Measurements from ENCODE around the gene CEL. TPM values are rescaled to one million over a fixed set of nuclear protein-coding genes. Genes with fewer than 3 reads are reported as not detected.

The CEL gene
- total RNA-seq, 1 experiment from 2014 or later = 6.9 TPM

DNA sequence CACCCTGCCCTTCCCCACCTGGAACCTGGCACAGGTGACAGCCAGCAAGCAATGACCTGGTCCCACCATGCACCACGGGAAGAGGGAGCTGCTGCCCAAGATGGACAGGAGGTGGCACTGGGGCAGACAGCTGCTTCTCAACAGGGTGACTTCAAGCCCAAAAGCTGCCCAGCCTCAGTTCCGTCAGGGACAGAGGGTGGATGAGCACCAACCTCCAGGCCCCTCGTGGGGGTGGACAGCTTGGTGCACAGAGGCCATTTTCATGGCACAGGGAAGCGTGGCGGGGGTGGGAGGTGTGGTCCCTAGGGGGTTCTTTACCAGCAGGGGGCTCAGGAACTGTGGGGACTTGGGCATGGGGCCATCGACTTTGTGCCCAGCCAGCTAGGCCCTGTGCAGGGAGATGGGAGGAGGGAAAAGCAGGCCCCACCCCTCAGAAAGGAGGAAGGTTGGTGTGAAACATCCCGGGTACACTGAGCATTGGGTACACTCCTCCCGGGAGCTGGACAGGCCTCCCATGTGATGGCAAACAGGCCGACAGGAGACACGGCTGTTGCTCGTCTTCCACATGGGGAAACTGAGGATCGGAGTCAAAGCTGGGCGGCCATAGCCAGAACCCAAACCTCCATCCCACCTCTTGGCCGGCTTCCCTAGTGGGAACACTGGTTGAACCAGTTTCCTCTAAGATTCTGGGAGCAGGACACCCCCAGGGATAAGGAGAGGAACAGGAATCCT lies 1.9 kb downstream of the CEL start (continued):
- no peak for TF ChIP-seq POLR2A (IDR thresholded peaks at IDR 0.05; ENCODE audit: borderline replicate concordance, extremely low read depth, insufficient read depth, insufficient read length)
- TF ChIP-seq EZH2phosphoT487 (IDR thresholded peaks at IDR 0.05; ENCODE audit: borderline replicate concordance) = no peak
- no peak for TF ChIP-seq ELF1 (IDR thresholded peaks at IDR 0.05; ENCODE audit: borderline replicate concordance, low read depth)
- TF ChIP-seq SRF (IDR thresholded peaks at IDR 0.05; ENCODE audit: low read depth) = no peak
- TF ChIP-seq SP1 (IDR thresholded peaks at IDR 0.05; ENCODE audit: low read depth) = no peak
- TF ChIP-seq, protein P1, sequence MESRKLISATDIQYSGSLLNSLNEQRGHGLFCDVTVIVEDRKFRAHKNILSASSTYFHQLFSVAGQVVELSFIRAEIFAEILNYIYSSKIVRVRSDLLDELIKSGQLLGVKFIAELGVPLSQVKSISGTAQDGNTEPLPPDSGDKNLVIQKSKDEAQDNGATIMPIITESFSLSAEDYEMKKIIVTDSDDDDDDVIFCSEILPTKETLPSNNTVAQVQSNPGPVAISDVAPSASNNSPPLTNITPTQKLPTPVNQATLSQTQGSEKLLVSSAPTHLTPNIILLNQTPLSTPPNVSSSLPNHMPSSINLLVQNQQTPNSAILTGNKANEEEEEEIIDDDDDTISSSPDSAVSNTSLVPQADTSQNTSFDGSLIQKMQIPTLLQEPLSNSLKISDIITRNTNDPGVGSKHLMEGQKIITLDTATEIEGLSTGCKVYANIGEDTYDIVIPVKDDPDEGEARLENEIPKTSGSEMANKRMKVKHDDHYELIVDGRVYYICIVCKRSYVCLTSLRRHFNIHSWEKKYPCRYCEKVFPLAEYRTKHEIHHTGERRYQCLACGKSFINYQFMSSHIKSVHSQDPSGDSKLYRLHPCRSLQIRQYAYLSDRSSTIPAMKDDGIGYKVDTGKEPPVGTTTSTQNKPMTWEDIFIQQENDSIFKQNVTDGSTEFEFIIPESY (IDR thresholded peaks at IDR 0.05; ENCODE audit: extremely low read depth, insufficient replicate concordance, low read length) = no peak

DNA sequence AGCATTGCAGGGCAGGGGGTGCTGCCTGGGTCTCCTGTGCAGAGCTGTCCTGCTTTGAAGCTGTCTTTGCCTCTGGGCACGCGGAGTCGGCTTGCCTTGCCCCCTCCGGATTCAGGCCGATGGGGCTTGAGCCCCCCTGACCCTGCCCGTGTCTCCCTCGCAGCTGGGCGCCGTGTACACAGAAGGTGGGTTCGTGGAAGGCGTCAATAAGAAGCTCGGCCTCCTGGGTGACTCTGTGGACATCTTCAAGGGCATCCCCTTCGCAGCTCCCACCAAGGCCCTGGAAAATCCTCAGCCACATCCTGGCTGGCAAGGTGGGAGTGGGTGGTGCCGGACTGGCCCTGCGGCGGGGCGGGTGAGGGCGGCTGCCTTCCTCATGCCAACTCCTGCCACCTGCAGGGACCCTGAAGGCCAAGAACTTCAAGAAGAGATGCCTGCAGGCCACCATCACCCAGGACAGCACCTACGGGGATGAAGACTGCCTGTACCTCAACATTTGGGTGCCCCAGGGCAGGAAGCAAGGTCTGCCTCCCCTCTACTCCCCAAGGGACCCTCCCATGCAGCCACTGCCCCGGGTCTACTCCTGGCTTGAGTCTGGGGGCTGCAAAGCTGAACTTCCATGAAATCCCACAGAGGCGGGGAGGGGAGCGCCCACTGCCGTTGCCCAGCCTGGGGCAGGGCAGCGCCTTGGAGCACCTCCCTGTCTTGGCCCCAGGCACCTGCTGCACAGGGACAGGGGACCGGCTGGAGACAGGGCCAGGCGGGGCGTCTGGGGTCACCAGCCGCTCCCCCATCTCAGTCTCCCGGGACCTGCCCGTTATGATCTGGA lies 2.7 kb downstream of the CEL start:
- TF ChIP-seq ELF1 (IDR thresholded peaks at IDR 0.05; ENCODE audit: borderline replicate concordance, low read depth) = no peak
- no peak for TF ChIP-seq FOSL1 (IDR thresholded peaks at IDR 0.05; ENCODE audit: low read depth)
- H3K36me3 ChIP-seq (ENCODE audit: control insufficient read depth in 1 of 2, insufficient read depth in 2 of 2, low read length in 2 of 2) = no peaks in the 10 kb centered on the region
- no peak overlapping the region for H3K4me2 ChIP-seq (ENCODE audit: low read length)
- H3K9me3 ChIP-seq (ENCODE audit: control insufficient read depth in 1 of 2, insufficient read depth in 1 of 2, low read depth in 1 of 2, low read length in 2 of 2) = no peaks in the 10 kb centered on the region
- no peak overlapping the region for H3K27ac ChIP-seq (ENCODE audit: low read depth, low read length)
- H3K9me2 ChIP-seq (ENCODE audit: insufficient read depth) = no peaks in the 10 kb centered on the region
- H3K27me3 ChIP-seq (ENCODE audit: insufficient read depth, low read length) = no peaks in the 10 kb centered on the region
- ChIA-PET POLR2A (no interaction called here), RAD21 (ENCODE audit: low non-redundant PET in 1 of 2, low total read pairs in 2 of 2, uncharacterized antibody in 2 of 2, unreplicated experiment in 2 of 2) (no interaction called here), CTCF (no interaction called here)
- no peak overlapping the region for H3K9ac ChIP-seq (ENCODE audit: low read length)
- peaks cover 0 to 2% of the 10 kb centered on the region in 2 experiments; a peak in 1 of 4 replicates for H3K4me1 ChIP-seq (ENCODE audit: control insufficient read depth in 1 of 2, insufficient read depth in 2 of 2, low read length in 2 of 2)
- ATAC-seq = no peak
- intact Hi-C loops (cut with micrococcal nuclease) = no loop called here
- no peak for DNase-seq (ENCODE audit: low read depth, low spot score)
- no TSS peak for BruUV-seq (replicated peaks)
- no peaks in the 10 kb centered on the region for H4K20me1 ChIP-seq (ENCODE audit: insufficient read depth)
- H3K4me3 ChIP-seq (replicated peaks in 1 of 2; ENCODE audit: low read depth in 1 of 2, low read length in 2 of 2) = no peak overlapping the region
- no peaks in the 10 kb centered on the region for H3K79me2 ChIP-seq (ENCODE audit: insufficient read depth, low read length)
- no peak overlapping the region for H2AFZ ChIP-seq (ENCODE audit: low read depth, low read length, poor library complexity, severe bottlenecking)
